ENCODE measurements around the gene FAM149A.

GRCh38 chr4:186151499-186151898 is 47.0 kb downstream of the FAM149A start:
- TF ChIP-seq, protein P1, sequence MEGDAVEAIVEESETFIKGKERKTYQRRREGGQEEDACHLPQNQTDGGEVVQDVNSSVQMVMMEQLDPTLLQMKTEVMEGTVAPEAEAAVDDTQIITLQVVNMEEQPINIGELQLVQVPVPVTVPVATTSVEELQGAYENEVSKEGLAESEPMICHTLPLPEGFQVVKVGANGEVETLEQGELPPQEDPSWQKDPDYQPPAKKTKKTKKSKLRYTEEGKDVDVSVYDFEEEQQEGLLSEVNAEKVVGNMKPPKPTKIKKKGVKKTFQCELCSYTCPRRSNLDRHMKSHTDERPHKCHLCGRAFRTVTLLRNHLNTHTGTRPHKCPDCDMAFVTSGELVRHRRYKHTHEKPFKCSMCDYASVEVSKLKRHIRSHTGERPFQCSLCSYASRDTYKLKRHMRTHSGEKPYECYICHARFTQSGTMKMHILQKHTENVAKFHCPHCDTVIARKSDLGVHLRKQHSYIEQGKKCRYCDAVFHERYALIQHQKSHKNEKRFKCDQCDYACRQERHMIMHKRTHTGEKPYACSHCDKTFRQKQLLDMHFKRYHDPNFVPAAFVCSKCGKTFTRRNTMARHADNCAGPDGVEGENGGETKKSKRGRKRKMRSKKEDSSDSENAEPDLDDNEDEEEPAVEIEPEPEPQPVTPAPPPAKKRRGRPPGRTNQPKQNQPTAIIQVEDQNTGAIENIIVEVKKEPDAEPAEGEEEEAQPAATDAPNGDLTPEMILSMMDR (conservative IDR thresholded peaks at IDR 0.05; ENCODE audit: low read depth in 2 of 2): no peak
- TF ChIP-seq EZH2phosphoT487 (IDR thresholded peaks at IDR 0.05; ENCODE audit: unreplicated experiment): no peak
- no peak for TF ChIP-seq REST (IDR thresholded peaks at IDR 0.05; ENCODE audit: unreplicated experiment)
- no peak for TF ChIP-seq EZH2 (IDR thresholded peaks at IDR 0.05; ENCODE audit: low read depth, unreplicated experiment)
- no peak for TF ChIP-seq POLR2AphosphoS5 (IDR thresholded peaks at IDR 0.05; ENCODE audit: low read depth)
- TF ChIP-seq, protein P2, sequence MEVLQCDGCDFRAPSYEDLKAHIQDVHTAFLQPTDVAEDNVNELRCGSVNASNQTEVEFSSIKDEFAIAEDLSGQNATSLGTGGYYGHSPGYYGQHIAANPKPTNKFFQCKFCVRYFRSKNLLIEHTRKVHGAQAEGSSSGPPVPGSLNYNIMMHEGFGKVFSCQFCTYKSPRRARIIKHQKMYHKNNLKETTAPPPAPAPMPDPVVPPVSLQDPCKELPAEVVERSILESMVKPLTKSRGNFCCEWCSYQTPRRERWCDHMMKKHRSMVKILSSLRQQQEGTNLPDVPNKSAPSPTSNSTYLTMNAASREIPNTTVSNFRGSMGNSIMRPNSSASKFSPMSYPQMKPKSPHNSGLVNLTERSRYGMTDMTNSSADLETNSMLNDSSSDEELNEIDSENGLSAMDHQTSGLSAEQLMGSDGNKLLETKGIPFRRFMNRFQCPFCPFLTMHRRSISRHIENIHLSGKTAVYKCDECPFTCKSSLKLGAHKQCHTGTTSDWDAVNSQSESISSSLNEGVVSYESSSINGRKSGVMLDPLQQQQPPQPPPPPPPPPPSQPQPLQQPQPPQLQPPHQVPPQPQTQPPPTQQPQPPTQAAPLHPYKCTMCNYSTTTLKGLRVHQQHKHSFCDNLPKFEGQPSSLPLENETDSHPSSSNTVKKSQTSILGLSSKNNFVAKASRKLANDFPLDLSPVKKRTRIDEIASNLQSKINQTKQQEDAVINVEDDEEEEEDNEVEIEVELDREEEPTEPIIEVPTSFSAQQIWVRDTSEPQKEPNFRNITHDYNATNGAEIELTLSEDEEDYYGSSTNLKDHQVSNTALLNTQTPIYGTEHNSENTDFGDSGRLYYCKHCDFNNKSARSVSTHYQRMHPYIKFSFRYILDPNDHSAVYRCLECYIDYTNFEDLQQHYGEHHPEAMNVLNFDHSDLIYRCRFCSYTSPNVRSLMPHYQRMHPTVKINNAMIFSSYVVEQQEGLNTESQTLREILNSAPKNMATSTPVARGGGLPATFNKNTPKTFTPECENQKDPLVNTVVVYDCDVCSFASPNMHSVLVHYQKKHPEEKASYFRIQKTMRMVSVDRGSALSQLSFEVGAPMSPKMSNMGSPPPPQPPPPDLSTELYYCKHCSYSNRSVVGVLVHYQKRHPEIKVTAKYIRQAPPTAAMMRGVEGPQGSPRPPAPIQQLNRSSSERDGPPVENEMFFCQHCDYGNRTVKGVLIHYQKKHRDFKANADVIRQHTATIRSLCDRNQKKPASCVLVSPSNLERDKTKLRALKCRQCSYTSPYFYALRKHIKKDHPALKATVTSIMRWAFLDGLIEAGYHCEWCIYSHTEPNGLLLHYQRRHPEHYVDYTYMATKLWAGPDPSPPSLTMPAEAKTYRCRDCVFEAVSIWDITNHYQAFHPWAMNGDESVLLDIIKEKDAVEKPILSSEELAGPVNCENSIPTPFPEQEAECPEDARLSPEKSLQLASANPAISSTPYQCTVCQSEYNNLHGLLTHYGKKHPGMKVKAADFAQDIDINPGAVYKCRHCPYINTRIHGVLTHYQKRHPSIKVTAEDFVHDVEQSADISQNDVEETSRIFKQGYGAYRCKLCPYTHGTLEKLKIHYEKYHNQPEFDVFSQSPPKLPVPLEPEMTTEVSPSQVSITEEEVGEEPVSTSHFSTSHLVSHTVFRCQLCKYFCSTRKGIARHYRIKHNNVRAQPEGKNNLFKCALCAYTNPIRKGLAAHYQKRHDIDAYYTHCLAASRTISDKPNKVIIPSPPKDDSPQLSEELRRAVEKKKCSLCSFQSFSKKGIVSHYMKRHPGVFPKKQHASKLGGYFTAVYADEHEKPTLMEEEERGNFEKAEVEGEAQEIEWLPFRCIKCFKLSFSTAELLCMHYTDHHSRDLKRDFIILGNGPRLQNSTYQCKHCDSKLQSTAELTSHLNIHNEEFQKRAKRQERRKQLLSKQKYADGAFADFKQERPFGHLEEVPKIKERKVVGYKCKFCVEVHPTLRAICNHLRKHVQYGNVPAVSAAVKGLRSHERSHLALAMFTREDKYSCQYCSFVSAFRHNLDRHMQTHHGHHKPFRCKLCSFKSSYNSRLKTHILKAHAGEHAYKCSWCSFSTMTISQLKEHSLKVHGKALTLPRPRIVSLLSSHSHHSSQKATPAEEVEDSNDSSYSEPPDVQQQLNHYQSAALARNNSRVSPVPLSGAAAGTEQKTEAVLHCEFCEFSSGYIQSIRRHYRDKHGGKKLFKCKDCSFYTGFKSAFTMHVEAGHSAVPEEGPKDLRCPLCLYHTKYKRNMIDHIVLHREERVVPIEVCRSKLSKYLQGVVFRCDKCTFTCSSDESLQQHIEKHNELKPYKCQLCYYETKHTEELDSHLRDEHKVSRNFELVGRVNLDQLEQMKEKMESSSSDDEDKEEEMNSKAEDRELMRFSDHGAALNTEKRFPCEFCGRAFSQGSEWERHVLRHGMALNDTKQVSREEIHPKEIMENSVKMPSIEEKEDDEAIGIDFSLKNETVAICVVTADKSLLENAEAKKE (CRISPR knock-in tag; IDR thresholded peaks at IDR 0.05): no peak
